AG08396 (cell line): ENCODE data around the gene UROC1.

Source experiments
- DNase-seq: peaks from one replicate; pipeline ENCODE4 v3.0.0; 2012; ENCODE audit warnings: low spot score, mixed read lengths

Gene UROC1

GRCh38 chr3:126517291-126517951 is at the start of gene UROC1:
TSS of gene UROC1 (minus strand) at chr3:126517773. CDS start at chr3:126517719, 54 bp downstream.
- no peak for DNase-seq

GRCh38 chr3:126562737-126563276 is 45.2 kb upstream of the UROC1 start:
- no peak for DNase-seq

GRCh38 chr3:126558336-126559071 is 40.9 kb upstream of the UROC1 start, which contains the start of gene C3orf22:
TSS of gene C3orf22 (minus strand) at chr3:126558932. CDS start at chr3:126553390, 5,542 bp downstream.
- no peak for DNase-seq

- DNase-seq: no peak
Observed at GRCh38 chr3:126557761-126558160, 40.2 kb upstream of the UROC1 start.

- DNase-seq: no peak
Observed at GRCh38 chr3:126557415-126557745, 39.8 kb upstream of the UROC1 start.

GRCh38 chr3:126556637-126557414 is 39.3 kb upstream of the UROC1 start:
- DNase-seq: no peak

GRCh38 chr3:126555795-126556636 is 38.4 kb upstream of the UROC1 start:
- DNase-seq: no peak

GRCh38 chr3:126554560-126555525 is 37.3 kb upstream of the UROC1 start:
- no peak for DNase-seq

- DNase-seq: no peak
Observed at GRCh38 chr3:126553284-126554084, 35.9 kb upstream of the UROC1 start.

- no peak for DNase-seq
Observed at GRCh38 chr3:126552688-126553283, 35.2 kb upstream of the UROC1 start.

- DNase-seq: no peak
Observed at GRCh38 chr3:126551839-126552687, 34.5 kb upstream of the UROC1 start.

GRCh38 chr3:126551121-126551838 is 33.7 kb upstream of the UROC1 start:
- DNase-seq: no peak

GRCh38 chr3:126550488-126551051 is 33.0 kb upstream of the UROC1 start:
- no peak for DNase-seq

GRCh38 chr3:126549861-126550487 is 32.4 kb upstream of the UROC1 start:
- no peak for DNase-seq

- no peak for DNase-seq
Observed at GRCh38 chr3:126548556-126549466, 31.2 kb upstream of the UROC1 start.

GRCh38 chr3:126547721-126548120 is 30.1 kb upstream of the UROC1 start:
- no peak for DNase-seq
